GM06990 (cell line): ENCODE data around the gene NEK6.

Source experiments
- DNase-seq: peaks from one replicate; pipeline ENCODE4 v3.0.0-alpha.2; 2011; ENCODE audit not compliant: insufficient read length; ENCODE audit errors: extremely low read depth
- H3K27me3 ChIP-seq: replicated peaks from 2 replicates; pipeline ENCODE4 v1.6.0; 2011; ENCODE audit warnings: low read length; ENCODE audit not compliant: control insufficient read depth, insufficient read depth
- H3K36me3 ChIP-seq: 2 replicates; pipeline ENCODE4 v1.5.1; 2011; ENCODE audit warnings: low read length; ENCODE audit not compliant: control insufficient read depth, insufficient read depth
- H3K4me3 ChIP-seq: replicated peaks from 2 replicates; pipeline ENCODE4 v1.5.1; 2011; ENCODE audit warnings: low read depth, mild to moderate bottlenecking, control low read depth, low read length
- TF ChIP-seq, protein P1 (sequence below): IDR thresholded peaks from 2 replicates; pipeline ENCODE4 v1.5.1; 2011; ENCODE audit warnings: low read length, control low read depth, mild to moderate bottlenecking, inconsistent platforms; ENCODE audit not compliant: insufficient read depth, poor library complexity, severe bottlenecking

The NEK6 gene

GRCh38 chr9:124303762-124304161, 46.0 kb downstream of the NEK6 start:
- TF ChIP-seq, protein P1, sequence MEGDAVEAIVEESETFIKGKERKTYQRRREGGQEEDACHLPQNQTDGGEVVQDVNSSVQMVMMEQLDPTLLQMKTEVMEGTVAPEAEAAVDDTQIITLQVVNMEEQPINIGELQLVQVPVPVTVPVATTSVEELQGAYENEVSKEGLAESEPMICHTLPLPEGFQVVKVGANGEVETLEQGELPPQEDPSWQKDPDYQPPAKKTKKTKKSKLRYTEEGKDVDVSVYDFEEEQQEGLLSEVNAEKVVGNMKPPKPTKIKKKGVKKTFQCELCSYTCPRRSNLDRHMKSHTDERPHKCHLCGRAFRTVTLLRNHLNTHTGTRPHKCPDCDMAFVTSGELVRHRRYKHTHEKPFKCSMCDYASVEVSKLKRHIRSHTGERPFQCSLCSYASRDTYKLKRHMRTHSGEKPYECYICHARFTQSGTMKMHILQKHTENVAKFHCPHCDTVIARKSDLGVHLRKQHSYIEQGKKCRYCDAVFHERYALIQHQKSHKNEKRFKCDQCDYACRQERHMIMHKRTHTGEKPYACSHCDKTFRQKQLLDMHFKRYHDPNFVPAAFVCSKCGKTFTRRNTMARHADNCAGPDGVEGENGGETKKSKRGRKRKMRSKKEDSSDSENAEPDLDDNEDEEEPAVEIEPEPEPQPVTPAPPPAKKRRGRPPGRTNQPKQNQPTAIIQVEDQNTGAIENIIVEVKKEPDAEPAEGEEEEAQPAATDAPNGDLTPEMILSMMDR: no peak
- H3K4me3 ChIP-seq: no peak overlapping the region
- peaks cover 47% of the 10 kb centered on the region for H3K36me3 ChIP-seq
- H3K27me3 ChIP-seq: no peaks in the 10 kb centered on the region
- DNase-seq: no peak

- no peaks in the 10 kb centered on the region for H3K27me3 ChIP-seq
- DNase-seq: no peak
- no peak overlapping the region for H3K4me3 ChIP-seq
- peaks cover 51% of the 10 kb centered on the region for H3K36me3 ChIP-seq
- TF ChIP-seq, protein P1: no peak
These were observed 46.5 kb downstream of the NEK6 start for GRCh38 chr9:124304285-124304684.

DNA sequence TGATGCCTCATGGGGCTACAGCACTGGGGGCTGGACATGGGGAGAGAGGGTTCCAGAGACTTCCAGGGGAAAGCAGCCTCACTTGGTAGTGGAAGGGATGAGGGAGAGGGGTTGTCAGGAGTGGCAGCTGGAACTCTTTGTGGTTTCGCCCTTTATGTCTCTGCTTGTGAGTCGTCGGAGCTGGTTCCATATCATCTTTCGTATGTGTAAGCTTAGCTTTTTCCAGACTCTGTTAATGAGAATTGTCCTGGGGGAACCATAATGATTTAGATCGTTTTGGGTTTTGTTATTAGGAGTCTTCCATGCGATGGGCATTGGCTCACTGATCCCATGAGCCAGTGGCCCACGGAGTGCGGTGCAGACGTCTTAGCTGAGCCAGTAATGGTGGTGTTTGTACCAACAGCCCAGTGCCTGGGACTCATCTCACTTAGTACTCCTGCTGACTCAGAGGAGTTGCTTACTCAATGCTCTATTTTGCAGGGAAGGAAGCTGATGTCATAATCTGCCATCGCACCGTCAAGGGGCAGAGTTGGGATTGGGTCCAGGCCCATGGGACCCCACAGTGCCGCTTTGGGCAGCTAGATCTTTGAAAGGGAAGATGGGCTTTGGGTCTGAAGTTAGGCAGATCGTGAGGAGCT, 48.5 kb downstream of the NEK6 start:
- H3K27me3 ChIP-seq: no peaks in the 10 kb centered on the region
- TF ChIP-seq, protein P1: no peak
- no peak overlapping the region for H3K4me3 ChIP-seq
- peaks cover 56% of the 10 kb centered on the region for H3K36me3 ChIP-seq
- no peak for DNase-seq

- peaks cover 56% of the 10 kb centered on the region for H3K36me3 ChIP-seq
- TF ChIP-seq, protein P1: no peak
- DNase-seq: no peak
These were observed 49.8 kb downstream of the NEK6 start for GRCh38 chr9:124307379-124308030.

DNA sequence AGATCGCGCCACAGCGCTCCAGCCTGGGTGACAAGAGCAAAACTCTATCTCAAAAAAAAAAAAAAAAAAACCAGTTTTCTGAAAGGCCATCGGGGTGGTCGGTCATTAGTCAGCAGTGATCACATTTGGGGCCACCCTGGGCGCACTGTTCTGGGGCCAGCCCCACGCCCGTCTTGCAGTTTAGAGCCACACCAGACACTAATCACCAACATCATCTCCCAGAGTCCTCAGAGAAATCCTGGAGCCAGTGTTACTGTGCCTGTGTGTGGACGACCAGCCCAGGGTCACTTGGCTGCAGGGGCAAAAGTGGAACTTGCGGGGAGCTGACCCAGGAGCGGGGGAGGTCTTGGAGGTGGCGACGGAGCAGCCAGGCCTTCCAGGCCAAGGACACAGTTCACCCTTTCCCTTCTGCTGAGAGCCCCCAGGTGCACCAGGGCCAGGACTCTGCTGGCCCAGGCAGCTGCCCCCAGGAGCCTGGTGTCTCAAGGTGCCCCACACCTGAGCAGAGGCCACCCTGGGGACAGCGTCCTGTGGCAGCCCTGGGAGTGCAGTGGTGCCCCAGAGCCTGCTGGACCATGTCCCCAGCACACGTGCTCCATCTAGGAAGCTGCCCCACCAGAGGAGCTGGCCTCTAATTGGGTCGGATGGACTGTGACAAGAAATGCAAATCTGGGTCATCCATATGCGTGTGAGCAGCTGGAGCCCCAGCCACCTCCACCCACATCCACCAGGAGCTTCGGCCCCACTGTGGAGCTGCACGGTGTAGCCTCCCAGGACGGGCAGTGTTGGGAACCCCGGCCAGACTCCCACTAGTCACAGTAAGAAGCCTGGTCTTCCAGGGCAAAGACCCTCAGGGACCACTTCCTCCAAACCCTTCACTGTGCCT, 51.1 kb downstream of the NEK6 start:
- TF ChIP-seq, protein P1: no peak
- Histone ChIP-seq H3K27me3 (no peaks in the 10 kb centered on the region), H3K4me3 (no peak overlapping the region), H3K36me3 (peaks cover 53% of the 10 kb centered on the region)
- no peak for DNase-seq

More at GRCh38 chr9:124307379-124308030, 49.8 kb downstream of the NEK6 start:
- Histone ChIP-seq H3K4me3 (no peak overlapping the region), H3K27me3 (no peaks in the 10 kb centered on the region)
